ENCODE measurements around the gene N4BP2L2. TPM values are rescaled to one million over a fixed set of nuclear protein-coding genes. Genes with fewer than 3 reads are reported as not detected.

The N4BP2L2 gene
- total RNA-seq, 1 donor from 2014 or later: 124 TPM

GRCh38 chr13:32425158-32425557 lies 113.4 kb downstream of the N4BP2L2 start:
- no peak for DNase-seq (ENCODE audit: extremely low spot score, unreplicated experiment)
- Mint-ChIP-seq H3K4me1 (ENCODE audit: unreplicated experiment) (peaks cover 17% of the 10 kb centered on the region), H3K4me3 (peak overlapping the region; percentile 8), H3K27ac (no peak overlapping the region), H3K27me3 (peaks cover 15% of the 10 kb centered on the region), H3K9me3 (peaks cover 4% of the 10 kb centered on the region), H3K36me3 (peaks cover 5% of the 10 kb centered on the region)
- TF ChIP-seq, protein P1, sequence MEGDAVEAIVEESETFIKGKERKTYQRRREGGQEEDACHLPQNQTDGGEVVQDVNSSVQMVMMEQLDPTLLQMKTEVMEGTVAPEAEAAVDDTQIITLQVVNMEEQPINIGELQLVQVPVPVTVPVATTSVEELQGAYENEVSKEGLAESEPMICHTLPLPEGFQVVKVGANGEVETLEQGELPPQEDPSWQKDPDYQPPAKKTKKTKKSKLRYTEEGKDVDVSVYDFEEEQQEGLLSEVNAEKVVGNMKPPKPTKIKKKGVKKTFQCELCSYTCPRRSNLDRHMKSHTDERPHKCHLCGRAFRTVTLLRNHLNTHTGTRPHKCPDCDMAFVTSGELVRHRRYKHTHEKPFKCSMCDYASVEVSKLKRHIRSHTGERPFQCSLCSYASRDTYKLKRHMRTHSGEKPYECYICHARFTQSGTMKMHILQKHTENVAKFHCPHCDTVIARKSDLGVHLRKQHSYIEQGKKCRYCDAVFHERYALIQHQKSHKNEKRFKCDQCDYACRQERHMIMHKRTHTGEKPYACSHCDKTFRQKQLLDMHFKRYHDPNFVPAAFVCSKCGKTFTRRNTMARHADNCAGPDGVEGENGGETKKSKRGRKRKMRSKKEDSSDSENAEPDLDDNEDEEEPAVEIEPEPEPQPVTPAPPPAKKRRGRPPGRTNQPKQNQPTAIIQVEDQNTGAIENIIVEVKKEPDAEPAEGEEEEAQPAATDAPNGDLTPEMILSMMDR (conservative IDR thresholded peaks at IDR 0.05): no peak

GRCh38 chr13:32423592-32423991 lies 115.0 kb downstream of the N4BP2L2 start:
- H3K27ac Mint-ChIP-seq: no peak overlapping the region
- peaks cover 14% of the 10 kb centered on the region for H3K27me3 Mint-ChIP-seq
- no peak for DNase-seq (ENCODE audit: extremely low spot score, unreplicated experiment)
- peaks cover 15% of the 10 kb centered on the region for H3K4me1 Mint-ChIP-seq (ENCODE audit: unreplicated experiment)
- H3K9me3 Mint-ChIP-seq: peaks cover 4% of the 10 kb centered on the region
- no peak overlapping the region for H3K4me3 Mint-ChIP-seq
- H3K36me3 Mint-ChIP-seq: peaks cover 5% of the 10 kb centered on the region
- TF ChIP-seq, protein P1 (conservative IDR thresholded peaks at IDR 0.05): no peak

DNA sequence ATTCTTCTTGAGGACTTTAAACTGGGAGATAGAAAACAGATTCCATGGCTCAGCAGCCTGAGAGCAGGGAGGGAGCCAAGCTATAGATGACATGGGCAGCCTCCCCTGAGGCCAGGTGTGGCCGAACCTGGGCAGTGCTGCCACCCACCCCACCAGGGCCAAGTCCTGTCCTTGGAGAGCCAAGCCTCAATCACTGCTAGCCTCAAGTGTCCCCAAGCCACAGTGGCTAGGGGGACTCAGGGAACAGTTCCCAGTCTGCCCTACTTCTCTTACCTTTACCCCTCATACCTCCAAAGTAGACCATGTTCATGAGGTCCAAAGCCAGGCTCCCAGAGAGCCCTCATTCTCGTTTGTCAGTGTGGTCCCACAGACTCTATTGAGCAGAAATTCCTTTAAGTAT lies 118.7 kb downstream of the N4BP2L2 start:
- no peak for DNase-seq (ENCODE audit: extremely low spot score, unreplicated experiment)
- Mint-ChIP-seq H3K27me3 (no peaks in the 10 kb centered on the region), H3K4me1 (ENCODE audit: unreplicated experiment) (no peaks in the 10 kb centered on the region), H3K9me3 (peaks cover 11% of the 10 kb centered on the region), H3K36me3 (peaks cover 8% of the 10 kb centered on the region), H3K4me3 (no peak overlapping the region), H3K27ac (no peak overlapping the region)
- TF ChIP-seq, protein P1 (conservative IDR thresholded peaks at IDR 0.05): no peak

DNA sequence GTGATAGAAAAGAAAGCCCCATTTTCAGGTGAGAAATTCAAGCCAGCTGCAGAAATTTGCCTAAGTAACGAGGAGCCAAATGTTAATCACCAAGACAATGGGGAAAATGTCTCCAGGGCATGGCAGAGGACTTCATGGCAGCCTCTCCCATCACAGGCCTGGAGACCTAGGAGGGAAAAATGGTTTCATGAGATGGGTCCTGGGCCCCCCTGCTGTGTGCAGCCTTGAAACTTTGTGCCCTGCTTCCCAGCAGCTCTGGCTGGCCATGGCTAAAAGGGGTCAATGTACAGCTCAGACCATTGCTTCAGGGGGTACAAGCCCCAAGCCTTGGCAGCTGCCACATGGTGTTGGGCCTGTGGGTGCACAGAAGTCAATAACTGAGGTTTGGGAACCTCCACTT lies 120.6 kb downstream of the N4BP2L2 start:
- TF ChIP-seq, protein P1 (conservative IDR thresholded peaks at IDR 0.05): no peak
- Mint-ChIP-seq H3K9me3 (peaks cover 7% of the 10 kb centered on the region), H3K27me3 (no peaks in the 10 kb centered on the region), H3K4me1 (ENCODE audit: unreplicated experiment) (no peaks in the 10 kb centered on the region), H3K36me3 (peaks cover 3% of the 10 kb centered on the region), H3K4me3 (no peak overlapping the region), H3K27ac (no peak overlapping the region)
- DNase-seq (ENCODE audit: extremely low spot score, unreplicated experiment): no peak

DNA sequence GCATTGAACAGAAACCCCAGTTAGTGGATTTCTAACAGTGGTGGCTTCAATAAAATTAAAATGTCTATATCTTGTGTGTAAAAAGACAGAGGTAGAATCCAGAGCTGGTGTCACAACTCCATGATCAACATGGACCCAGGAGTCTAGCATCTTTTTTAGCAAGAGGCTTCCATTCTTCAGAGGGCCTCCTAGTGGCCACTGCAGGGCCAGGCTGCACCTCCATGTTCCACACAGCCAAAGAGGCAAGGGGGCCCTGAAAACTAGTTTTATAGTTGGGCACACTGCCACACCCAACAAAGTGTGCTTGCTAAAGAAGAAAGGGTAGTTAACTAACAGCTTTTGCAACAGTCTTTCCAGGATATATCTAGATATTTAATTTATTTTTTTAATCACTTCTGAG lies 123.6 kb downstream of the N4BP2L2 start:
- no peak for DNase-seq (ENCODE audit: extremely low spot score, unreplicated experiment)
- Mint-ChIP-seq H3K4me3 (no peak overlapping the region), H3K27me3 (no peaks in the 10 kb centered on the region), H3K4me1 (ENCODE audit: unreplicated experiment) (peaks cover 4% of the 10 kb centered on the region), H3K27ac (no peak overlapping the region), H3K9me3 (peaks cover 7% of the 10 kb centered on the region), H3K36me3 (peaks cover 3% of the 10 kb centered on the region)
- TF ChIP-seq, protein P1 (conservative IDR thresholded peaks at IDR 0.05): peak; percentile 74

- TF ChIP-seq, protein P1 (conservative IDR thresholded peaks at IDR 0.05): no peak
- Mint-ChIP-seq H3K4me1 (ENCODE audit: unreplicated experiment) (peaks cover 8% of the 10 kb centered on the region), H3K27me3 (peaks cover 1% of the 10 kb centered on the region), H3K27ac (no peak overlapping the region), H3K9me3 (peaks cover 7% of the 10 kb centered on the region), H3K36me3 (peaks cover 3% of the 10 kb centered on the region), H3K4me3 (no peak overlapping the region)
- no peak for DNase-seq (ENCODE audit: extremely low spot score, unreplicated experiment)
Observed at GRCh38 chr13:32414580-32414979, 124.0 kb downstream of the N4BP2L2 start.

Data from type B pancreatic cell (in vitro differentiated cells).